ENCODE results near the gene MAK.

Gene MAK

DNA sequence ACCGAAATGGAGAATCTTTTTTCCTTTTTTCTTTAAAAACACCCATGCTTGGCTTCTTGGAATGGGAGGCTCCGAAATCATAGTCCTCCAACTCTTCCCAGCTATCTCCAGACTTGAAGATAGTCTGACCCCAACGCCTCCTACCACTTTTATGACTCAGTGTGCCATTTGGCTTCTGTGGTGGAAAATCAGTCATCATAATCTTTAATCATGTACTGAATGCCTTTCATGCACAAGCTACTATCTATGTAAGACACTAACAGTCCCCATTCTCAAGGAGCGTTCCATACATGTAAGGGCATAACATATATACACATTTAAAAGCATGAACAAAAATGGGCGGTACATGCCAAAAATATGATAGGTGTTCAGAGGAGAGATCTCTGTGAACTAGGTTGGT lies 46.7 kb downstream of the MAK start:
- no peak overlapping the region for H3K27ac Mint-ChIP-seq
- no peaks in the 10 kb centered on the region for H3K27me3 Mint-ChIP-seq (ENCODE audit: low read depth)
- TF ChIP-seq, protein P1, sequence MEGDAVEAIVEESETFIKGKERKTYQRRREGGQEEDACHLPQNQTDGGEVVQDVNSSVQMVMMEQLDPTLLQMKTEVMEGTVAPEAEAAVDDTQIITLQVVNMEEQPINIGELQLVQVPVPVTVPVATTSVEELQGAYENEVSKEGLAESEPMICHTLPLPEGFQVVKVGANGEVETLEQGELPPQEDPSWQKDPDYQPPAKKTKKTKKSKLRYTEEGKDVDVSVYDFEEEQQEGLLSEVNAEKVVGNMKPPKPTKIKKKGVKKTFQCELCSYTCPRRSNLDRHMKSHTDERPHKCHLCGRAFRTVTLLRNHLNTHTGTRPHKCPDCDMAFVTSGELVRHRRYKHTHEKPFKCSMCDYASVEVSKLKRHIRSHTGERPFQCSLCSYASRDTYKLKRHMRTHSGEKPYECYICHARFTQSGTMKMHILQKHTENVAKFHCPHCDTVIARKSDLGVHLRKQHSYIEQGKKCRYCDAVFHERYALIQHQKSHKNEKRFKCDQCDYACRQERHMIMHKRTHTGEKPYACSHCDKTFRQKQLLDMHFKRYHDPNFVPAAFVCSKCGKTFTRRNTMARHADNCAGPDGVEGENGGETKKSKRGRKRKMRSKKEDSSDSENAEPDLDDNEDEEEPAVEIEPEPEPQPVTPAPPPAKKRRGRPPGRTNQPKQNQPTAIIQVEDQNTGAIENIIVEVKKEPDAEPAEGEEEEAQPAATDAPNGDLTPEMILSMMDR (IDR thresholded peaks at IDR 0.05; ENCODE audit: unreplicated experiment in 3 of 3): no peak
- H3K4me1 Mint-ChIP-seq: no peaks in the 10 kb centered on the region
- H3K36me3 Mint-ChIP-seq (ENCODE audit: low read depth): peaks cover 33% of the 10 kb centered on the region
- H3K9me3 Mint-ChIP-seq: no peaks in the 10 kb centered on the region
- no peak overlapping the region for H3K4me3 Mint-ChIP-seq

DNA sequence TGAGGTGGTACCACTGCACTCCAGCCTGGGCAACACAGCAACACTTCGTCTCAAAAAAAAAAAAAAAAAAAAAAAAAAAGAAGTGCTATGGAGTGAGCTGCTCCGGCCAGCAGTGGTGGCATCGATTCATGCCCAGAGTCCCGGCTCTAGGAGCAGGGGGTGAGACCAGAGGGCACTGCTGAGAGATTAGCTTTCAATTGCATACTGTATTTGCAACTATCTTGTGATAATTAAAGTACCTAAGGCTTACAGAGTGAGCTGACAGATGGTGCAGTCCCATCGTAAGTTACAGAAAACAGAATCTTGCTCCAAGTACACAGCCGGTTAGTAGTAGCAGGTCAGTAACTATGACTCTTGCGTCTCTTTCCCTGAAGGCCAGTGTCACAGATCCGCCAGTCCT lies 59.3 kb downstream of the MAK start:
- Mint-ChIP-seq H3K27me3 (ENCODE audit: low read depth) (no peaks in the 10 kb centered on the region), H3K4me3 (no peak overlapping the region), H3K9me3 (no peaks in the 10 kb centered on the region)

DNA sequence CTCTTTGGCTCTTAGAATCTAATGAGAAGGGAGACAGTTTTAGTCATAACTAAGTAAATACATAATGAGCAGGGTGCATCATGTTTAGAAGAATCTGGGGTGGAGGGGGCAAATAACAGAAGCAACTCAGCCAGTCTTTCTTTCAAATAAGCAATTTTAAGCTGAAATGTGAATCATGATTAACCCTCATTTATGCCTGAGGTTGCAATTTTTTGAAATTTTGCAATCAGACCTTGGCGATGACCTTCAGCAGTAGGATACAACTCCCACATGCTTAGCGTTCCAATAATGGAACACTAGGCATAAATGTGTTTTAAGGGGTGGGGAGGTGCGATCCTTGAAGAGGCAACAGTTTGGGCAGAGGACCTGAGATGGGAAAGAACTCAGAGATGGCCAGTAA lies 60.1 kb downstream of the MAK start:
- Mint-ChIP-seq H3K4me3 (no peak overlapping the region), H3K9me3 (no peaks in the 10 kb centered on the region), H3K36me3 (ENCODE audit: low read depth) (peaks cover 36% of the 10 kb centered on the region), H3K4me1 (no peaks in the 10 kb centered on the region), H3K27ac (no peak overlapping the region), H3K27me3 (ENCODE audit: low read depth) (no peaks in the 10 kb centered on the region)
- TF ChIP-seq, protein P1 (IDR thresholded peaks at IDR 0.05; ENCODE audit: unreplicated experiment in 3 of 3): no peak

More for the DNA sequence above, 59.3 kb downstream of the MAK start:
- Mint-ChIP-seq H3K27ac (no peak overlapping the region), H3K36me3 (ENCODE audit: low read depth) (peaks cover 39% of the 10 kb centered on the region), H3K4me1 (no peaks in the 10 kb centered on the region)
- TF ChIP-seq, protein P1 (IDR thresholded peaks at IDR 0.05; ENCODE audit: unreplicated experiment in 3 of 3): no peak

DNA sequence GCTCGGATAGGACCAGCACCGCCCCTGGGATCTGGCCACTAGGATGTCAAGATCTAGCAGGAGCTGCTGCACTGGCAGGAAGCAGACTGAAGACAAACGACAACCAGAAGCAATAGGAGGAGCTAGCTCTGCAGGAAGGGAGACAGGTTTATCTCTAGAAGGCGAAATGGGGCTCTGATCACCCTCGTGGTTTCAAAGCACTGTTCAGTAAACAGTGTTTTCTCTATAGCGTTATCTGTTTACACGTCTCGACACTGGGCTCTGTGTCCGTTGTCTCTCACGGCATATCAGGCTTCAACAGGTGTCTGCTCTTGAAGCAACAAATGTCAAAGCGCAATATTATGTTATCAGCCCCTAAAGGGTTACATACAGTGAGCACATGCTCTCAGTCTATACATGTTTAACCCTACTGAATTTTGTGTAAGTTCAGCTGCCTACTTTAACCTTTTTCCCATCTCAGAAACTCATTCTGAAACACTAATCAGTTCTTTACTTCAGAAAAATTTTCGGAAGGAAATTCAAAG lies 66.9 kb downstream of the MAK start:
- Mint-ChIP-seq H3K4me3 (no peak overlapping the region), H3K27me3 (ENCODE audit: low read depth) (no peaks in the 10 kb centered on the region), H3K4me1 (peaks cover 8% of the 10 kb centered on the region), H3K27ac (no peak overlapping the region), H3K9me3 (no peaks in the 10 kb centered on the region), H3K36me3 (ENCODE audit: low read depth) (peaks cover 32% of the 10 kb centered on the region)
- TF ChIP-seq, protein P1 (IDR thresholded peaks at IDR 0.05; ENCODE audit: unreplicated experiment in 3 of 3): no peak

DNA sequence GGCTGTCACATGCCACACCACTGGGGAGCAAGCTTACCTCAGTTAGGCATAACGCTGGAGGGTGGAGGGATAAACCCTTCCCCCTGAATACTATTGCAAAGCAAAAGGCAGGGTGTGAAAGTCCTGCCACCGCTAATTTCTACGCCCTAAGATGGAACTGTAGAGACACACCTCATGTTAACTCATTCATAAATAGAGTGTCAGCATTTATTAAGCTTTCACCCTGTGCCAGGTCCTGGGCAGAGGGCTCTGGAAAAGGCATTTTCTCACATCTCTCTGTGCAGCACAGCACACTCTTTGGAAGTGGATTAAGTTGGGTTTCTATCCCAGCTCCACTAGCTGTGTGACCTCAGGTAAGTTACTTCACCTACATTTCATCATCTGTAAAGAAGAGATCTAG lies 68.9 kb downstream of the MAK start:
- H3K27ac Mint-ChIP-seq: no peak overlapping the region
- peaks cover 21% of the 10 kb centered on the region for H3K36me3 Mint-ChIP-seq (ENCODE audit: low read depth)

DNA sequence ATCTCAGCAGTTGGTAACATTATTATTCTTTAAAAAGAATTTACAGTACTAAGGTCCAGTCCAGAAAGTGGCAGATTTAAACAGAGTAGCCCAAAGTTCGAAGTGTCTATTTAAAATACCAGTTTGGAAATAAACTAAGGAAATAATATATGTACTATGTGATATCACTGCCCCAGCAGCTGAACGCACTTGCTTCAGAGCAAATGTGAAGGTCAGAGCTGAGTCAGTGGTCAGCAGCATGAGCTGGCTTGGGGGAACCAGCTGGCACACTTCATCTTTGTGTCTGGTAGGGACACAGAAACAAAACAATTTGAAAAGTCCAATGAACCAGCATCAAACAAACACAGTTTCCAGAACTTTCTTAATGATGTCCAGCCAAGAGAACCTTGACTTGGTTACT lies 75.3 kb downstream of the MAK start:
- H3K27me3 Mint-ChIP-seq (ENCODE audit: low read depth): no peaks in the 10 kb centered on the region
- peaks cover 39% of the 10 kb centered on the region for H3K36me3 Mint-ChIP-seq (ENCODE audit: low read depth)
- H3K27ac Mint-ChIP-seq: no peak overlapping the region
- peaks cover 11% of the 10 kb centered on the region for H3K4me1 Mint-ChIP-seq
- no peaks in the 10 kb centered on the region for H3K9me3 Mint-ChIP-seq
- TF ChIP-seq, protein P1 (IDR thresholded peaks at IDR 0.05; ENCODE audit: unreplicated experiment in 3 of 3): no peak
- no peak overlapping the region for H3K4me3 Mint-ChIP-seq

More for the DNA sequence above, 68.9 kb downstream of the MAK start:
- no peaks in the 10 kb centered on the region for H3K9me3 Mint-ChIP-seq
- H3K4me1 Mint-ChIP-seq: peaks cover 8% of the 10 kb centered on the region
- TF ChIP-seq, protein P1 (IDR thresholded peaks at IDR 0.05; ENCODE audit: unreplicated experiment in 3 of 3): no peak
- H3K27me3 Mint-ChIP-seq (ENCODE audit: low read depth): no peaks in the 10 kb centered on the region
- H3K4me3 Mint-ChIP-seq: no peak overlapping the region

Data from nephron (organoid).